Upper lobe of left lung (tissue), 4 donors: ENCODE results near the gene SMOC2.

Experiments
- POLR2A ChIP-seq, 4 donors: fragments of 450-650 bp; IDR thresholded peaks; one replicate each; pipeline ENCODE4 v1.5.1; 2016 to 2017; ENCODE audit warnings: antibody characterized with exemption in 4 of 4, mild to moderate bottlenecking in 2 of 4
- POLR2AphosphoS5 ChIP-seq, 2 donors: sonication (generic); formaldehyde crosslinking; IDR thresholded peaks; one replicate each; pipeline ENCODE4 v1.5.1; 2017; ENCODE audit warnings: antibody characterized with exemption in 2 of 2
- TF ChIP-seq, protein P1 (sequence below), 6 experiments: fragments of 450-650 bp in 4 of 6; fragments of 200-600 bp in 2 of 6; sonication (generic) in 2 of 6; IDR thresholded peaks; one replicate each; pipeline ENCODE4 v1.5.1; 2016 to 2019; ENCODE audit warnings: antibody characterized with exemption in 6 of 6

DNA sequence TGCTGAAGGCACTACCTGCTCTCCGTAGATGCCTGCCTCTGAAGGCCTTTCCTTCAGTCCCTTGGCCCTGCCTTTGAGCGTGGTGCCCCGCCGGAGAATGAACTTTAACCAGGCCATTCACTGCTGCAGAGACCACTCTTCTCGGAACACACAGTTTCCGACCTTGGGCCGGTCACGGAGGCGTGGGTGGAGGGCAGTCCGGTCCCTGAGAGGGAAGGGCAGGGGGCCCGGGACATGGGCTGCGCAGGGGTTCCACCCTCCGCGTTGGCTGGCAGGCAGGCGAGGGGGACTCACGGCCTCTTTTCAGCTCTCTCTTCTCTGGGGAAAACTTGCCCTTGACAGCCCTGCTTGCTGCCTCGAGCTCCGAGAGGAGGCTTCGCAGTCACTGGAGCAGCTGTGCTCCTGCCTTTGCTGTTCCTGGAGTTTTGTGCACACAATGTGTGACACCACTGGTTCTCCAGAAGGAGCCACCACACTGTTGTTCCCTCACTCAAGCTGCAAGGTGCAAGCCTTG lies 187.8 kb downstream of the SMOC2 start:
- TF ChIP-seq, protein P1, sequence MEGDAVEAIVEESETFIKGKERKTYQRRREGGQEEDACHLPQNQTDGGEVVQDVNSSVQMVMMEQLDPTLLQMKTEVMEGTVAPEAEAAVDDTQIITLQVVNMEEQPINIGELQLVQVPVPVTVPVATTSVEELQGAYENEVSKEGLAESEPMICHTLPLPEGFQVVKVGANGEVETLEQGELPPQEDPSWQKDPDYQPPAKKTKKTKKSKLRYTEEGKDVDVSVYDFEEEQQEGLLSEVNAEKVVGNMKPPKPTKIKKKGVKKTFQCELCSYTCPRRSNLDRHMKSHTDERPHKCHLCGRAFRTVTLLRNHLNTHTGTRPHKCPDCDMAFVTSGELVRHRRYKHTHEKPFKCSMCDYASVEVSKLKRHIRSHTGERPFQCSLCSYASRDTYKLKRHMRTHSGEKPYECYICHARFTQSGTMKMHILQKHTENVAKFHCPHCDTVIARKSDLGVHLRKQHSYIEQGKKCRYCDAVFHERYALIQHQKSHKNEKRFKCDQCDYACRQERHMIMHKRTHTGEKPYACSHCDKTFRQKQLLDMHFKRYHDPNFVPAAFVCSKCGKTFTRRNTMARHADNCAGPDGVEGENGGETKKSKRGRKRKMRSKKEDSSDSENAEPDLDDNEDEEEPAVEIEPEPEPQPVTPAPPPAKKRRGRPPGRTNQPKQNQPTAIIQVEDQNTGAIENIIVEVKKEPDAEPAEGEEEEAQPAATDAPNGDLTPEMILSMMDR (IDR thresholded peaks at IDR 0.05), result no peak
- TF ChIP-seq POLR2AphosphoS5 (IDR thresholded peaks at IDR 0.05) (no peak), POLR2A (IDR thresholded peaks at IDR 0.05) (no peak)
